Measurements from ENCODE around the gene INAFM2. TPM values are rescaled to one million over a fixed set of nuclear protein-coding genes. Genes with fewer than 3 reads are reported as not detected.

The INAFM2 gene
- total and polyA plus RNA-seq, 9 of the 15 experiments (the other 6 are each of a cell fraction or from before 2014, with no cell fraction given) = 11.8 to 43.1 (median 27.2) TPM

GRCh38 chr15:40285151-40285550 is 38.3 kb upstream of the INAFM2 start:
- TF ChIP-seq ZNF586 (CRISPR knock-in tag; conservative IDR thresholded peaks at IDR 0.05) = no peak
- 0 out of 2 replicates have a peak, but pooled peaks have one; percentile 31 for TF ChIP-seq BHLHE40 (IDR thresholded peaks at IDR 0.05; ENCODE audit: low read length)
- Histone ChIP-seq H3K4me3 (no peak overlapping the region), H3K27ac (ENCODE audit: extremely low read depth, low read depth, low read length) (no peak overlapping the region), H3K27me3 (ENCODE audit: control insufficient read depth in 2 of 2, insufficient read depth in 2 of 2, low read length in 2 of 2) (no peaks in the 10 kb centered on the region), H3K4me2 (ENCODE audit: insufficient read depth, low read length) (no peak overlapping the region), H2AFZ (ENCODE audit: low read depth, low read length) (no peak overlapping the region), H3K4me1 (replicated peaks in 1 of 2; ENCODE audit: control insufficient read depth in 2 of 2, insufficient read depth in 2 of 2, low read length in 2 of 2) (peaks cover 0 to 38% of the 10 kb centered on the region in 2 experiments; a peak in 3 of 5 replicates), H3K79me2 (ENCODE audit: control insufficient read depth, insufficient read depth, low read length) (no peaks in the 10 kb centered on the region), H3K9me1 (ENCODE audit: control insufficient read depth, insufficient read depth, low read length) (no peaks in the 10 kb centered on the region), H3K9ac (ENCODE audit: insufficient read depth in 1 of 2, low read depth in 2 of 2, low read length in 2 of 2) (no peak overlapping the region), H4K20me1 (replicated peaks; ENCODE audit: control insufficient read depth, insufficient read depth, low read length) (no peaks in the 10 kb centered on the region), H3K36me3 (ENCODE audit: control insufficient read depth, insufficient read depth, low read length) (no peaks in the 10 kb centered on the region), H3K9me3 (replicated peaks; ENCODE audit: control insufficient read depth, insufficient read depth, low read depth, low read length) (no peaks in the 10 kb centered on the region)
- BruUV-seq (replicated peaks) = no TSS peak
- POLR2A ChIA-PET = interaction anchor here (0.6 to 1.6 kb wide), 5 partner anchors 11 to 359 kb away, joined by 3 to 4 read pairs (median 3); no protein-coding TSS in a partner anchor
- no peak for DNase-seq (ENCODE audit: extremely low read depth in 1 of 4, low spot score in 3 of 4)
- CTCF ChIA-PET (ENCODE audit: low intra/inter-chr PET ratio) = interaction anchor here (1.4 kb wide), 1 partner anchor 10 kb away, joined by 3 read pairs; no protein-coding TSS in a partner anchor
- intact Hi-C loops (cut with micrococcal nuclease) = no loop called here
- 23% methylated on average over 4 of the region's 4 CpGs for WGBS (ENCODE audit: insufficient coverage, low coverage, missing lambda C conversion rate)
- peak; percentile 81 for FAIRE-seq
- ATAC-seq = no peak
- in situ Hi-C loops (cut with MboI) = no loop called here

- no peak overlapping the region for H3K27ac ChIP-seq (ENCODE audit: extremely low read depth, low read depth, low read length)
- H4K20me1 ChIP-seq (replicated peaks; ENCODE audit: control insufficient read depth, insufficient read depth, low read length) = no peaks in the 10 kb centered on the region
- FAIRE-seq (no peak), ATAC-seq (no peak), DNase-seq (ENCODE audit: extremely low read depth in 1 of 4, low spot score in 3 of 4) (no peak)
- no peaks in the 10 kb centered on the region for H3K27me3 ChIP-seq (ENCODE audit: control insufficient read depth in 2 of 2, insufficient read depth in 2 of 2, low read length in 2 of 2)
- POLR2A ChIA-PET = interaction anchor here (0.6 to 1.6 kb wide), 6 partner anchors 12 to 360 kb away, joined by 3 to 4 read pairs (median 3); no protein-coding TSS in a partner anchor
- H3K9me3 ChIP-seq (replicated peaks; ENCODE audit: control insufficient read depth, insufficient read depth, low read depth, low read length) = no peaks in the 10 kb centered on the region
- H3K4me3 ChIP-seq = no peak overlapping the region
- intact Hi-C loops (cut with micrococcal nuclease) = no loop called here
- WGBS (ENCODE audit: insufficient coverage, low coverage, missing lambda C conversion rate) = 0% methylated on average over 1 of the region's 1 CpG
- H2AFZ ChIP-seq (ENCODE audit: low read depth, low read length) = no peak overlapping the region
- no peak overlapping the region for H3K4me2 ChIP-seq (ENCODE audit: insufficient read depth, low read length)
- peaks cover 0 to 38% of the 10 kb centered on the region in 2 experiments; a peak in 3 of 5 replicates for H3K4me1 ChIP-seq (replicated peaks in 1 of 2; ENCODE audit: control insufficient read depth in 2 of 2, insufficient read depth in 2 of 2, low read length in 2 of 2)
- H3K79me2 ChIP-seq (ENCODE audit: control insufficient read depth, insufficient read depth, low read length) = no peaks in the 10 kb centered on the region
- no peaks in the 10 kb centered on the region for H3K36me3 ChIP-seq (ENCODE audit: control insufficient read depth, insufficient read depth, low read length)
- in situ Hi-C loops (cut with MboI) = no loop called here
- H3K9me1 ChIP-seq (ENCODE audit: control insufficient read depth, insufficient read depth, low read length) = no peaks in the 10 kb centered on the region
- no TSS peak for BruUV-seq (replicated peaks)
- CTCF ChIA-PET (ENCODE audit: low intra/inter-chr PET ratio) = no interaction called here
- peak overlapping the region in 1 of 2 experiments; percentile 5; a peak in 1 of 4 replicates for H3K9ac ChIP-seq (ENCODE audit: insufficient read depth in 1 of 2, low read depth in 2 of 2, low read length in 2 of 2)
- no peak for TF ChIP-seq IRF1 (CRISPR knock-in tag; IDR thresholded peaks at IDR 0.05; ENCODE audit: borderline replicate concordance)
- TF ChIP-seq RBM14 (IDR thresholded peaks at IDR 0.05; ENCODE audit: borderline replicate concordance, insufficient read depth, low read depth, low read length) = no peak
- TF ChIP-seq ZNF583 (CRISPR knock-in tag; IDR thresholded peaks at IDR 0.05) = no peak
- no peak for TF ChIP-seq TOE1 (IDR thresholded peaks at IDR 0.05; ENCODE audit: borderline replicate concordance)
- no peak for TF ChIP-seq TOE1 (CRISPR knock-in tag; IDR thresholded peaks at IDR 0.05; ENCODE audit: borderline replicate concordance, low read depth)
- TF ChIP-seq MEF2D (tag; conservative IDR thresholded peaks at IDR 0.05; ENCODE audit: low read depth) = no peak
- TF ChIP-seq ZBTB8A (IDR thresholded peaks at IDR 0.05; ENCODE audit: partially characterized antibody) = no peak
Measured at GRCh38 chr15:40285554-40286011, 37.9 kb upstream of the INAFM2 start.

Data from K562 (cell line).